Hepatocyte (in vitro differentiated cells): ENCODE results near the gene NEAT1.

Experiments
- CTCF ChIP-seq: fragments of 200-600 bp; sonication (generic); IDR thresholded peaks from 2 replicates; pipeline ENCODE4 v1.5.1; 2016; ENCODE audit warnings: antibody characterized with exemption, mild to moderate bottlenecking; ENCODE audit not compliant: poor library complexity
- EZH2 ChIP-seq: fragments of 200-600 bp; sonication (generic); IDR thresholded peaks from 2 replicates; pipeline ENCODE4 v1.6.1; 2016; ENCODE audit warnings: antibody characterized with exemption, mild to moderate bottlenecking, borderline replicate concordance
- EZH2phosphoT487 ChIP-seq: fragments of 200-600 bp; sonication (generic); IDR thresholded peaks from one replicate; pipeline ENCODE4 v1.6.1; 2018; ENCODE audit warnings: antibody characterized with exemption, mild to moderate bottlenecking, low read depth, moderate library complexity; ENCODE audit not compliant: unreplicated experiment, severe bottlenecking

DNA sequence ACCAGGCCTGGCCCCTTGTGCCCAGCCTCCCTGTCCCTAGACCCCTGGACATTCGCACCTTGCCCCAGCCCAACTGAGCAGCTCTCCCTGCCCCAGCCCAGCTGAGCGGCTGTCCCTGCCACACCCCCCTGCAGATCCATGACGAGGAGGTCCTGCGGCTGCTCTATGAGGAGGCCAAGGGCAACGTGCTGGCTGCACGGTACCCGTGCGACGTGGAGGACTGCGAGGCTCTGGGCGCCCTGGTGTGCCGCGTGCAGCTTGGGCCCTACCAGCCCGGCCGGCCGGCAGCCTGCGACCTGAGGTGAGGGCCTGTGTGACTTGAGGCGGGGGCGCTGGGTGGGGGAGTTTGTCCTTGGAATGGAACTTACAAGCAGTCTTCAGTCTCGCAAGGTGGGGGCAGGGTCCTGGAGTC lies 28.5 kb upstream of the NEAT1 start:
- TF ChIP-seq CTCF (no peak), EZH2 (no peak), EZH2phosphoT487 (no peak)
